ENCODE results near the gene DSTN.

- no peak for TF ChIP-seq CTCF (IDR thresholded peaks at IDR 0.05)
- no peak for TF ChIP-seq POLR2A (IDR thresholded peaks at IDR 0.05)
- no peak for TF ChIP-seq EP300 (IDR thresholded peaks at IDR 0.05; ENCODE audit: low read depth)
Observed at GRCh38 chr20:17549131-17549530, 20.7 kb upstream of the DSTN start.

Data from transverse colon (tissue), 3 donors.